Lower lobe of right lung (tissue), 2 donors: ENCODE results near the gene SHROOM2. TPM values are rescaled to one million over a fixed set of nuclear protein-coding genes. Genes with fewer than 3 reads are reported as not detected.

Source experiments
- ATAC-seq, 2 donors: fragments of 200-7000 bp; cut with Tn5 transposase; one replicate each; pipeline ENCODE4 v1.9.1; 2020 to 2022; ENCODE audit warnings: mild to moderate bottlenecking in 2 of 2, moderate library complexity in 2 of 2
- DNase-seq: peaks from one replicate; pipeline ENCODE4 v3.0.0-alpha.2; 2020
- H3K27ac ChIP-seq: fragments of 200-600 bp; one replicate; pipeline ENCODE4 v1.8.0; 2022
- H3K27me3 ChIP-seq: fragments of 200-600 bp; one replicate; pipeline ENCODE4 v1.8.0; 2022; ENCODE audit warnings: low read depth
- H3K36me3 ChIP-seq: fragments of 200-600 bp; one replicate; pipeline ENCODE4 v1.8.0; 2022; ENCODE audit warnings: mild to moderate bottlenecking
- H3K4me1 ChIP-seq: fragments of 200-600 bp; one replicate; pipeline ENCODE4 v1.8.0; 2022
- H3K4me3 ChIP-seq: fragments of 200-600 bp; one replicate; pipeline ENCODE4 v1.8.0; 2022; ENCODE audit warnings: mild to moderate bottlenecking
- H3K9me3 ChIP-seq: fragments of 200-600 bp; one replicate; pipeline ENCODE4 v1.8.0; 2022
- intact Hi-C: fragments of 100-400 bp; cut with DNase I; formaldehyde crosslinking; loops from one replicate; pipeline ENCODE4 v1.11.0; 2022
- total RNA-seq: library from RNA; stranded (reverse); fragmentation: NEBNext Ultra II Directional; extraction: Animal tissue kit (Norgen Biotek cat#: 25700); gene quantifications from one replicate; pipeline ENCODE4 v1.2.1, GENCODE V29; 2021
- TF ChIP-seq, protein P1 (sequence below): fragments of 200-600 bp; IDR thresholded peaks from one replicate; pipeline ENCODE4 v1.8.0; 2022; ENCODE audit warnings: antibody characterized with exemption, mild to moderate bottlenecking
- donor health status: DM: no; HTN: yes; CAD: no; lungs with severe emphysema.

The SHROOM2 gene
- total RNA-seq, 1 donor from 2014 or later = 9.3 TPM

DNA sequence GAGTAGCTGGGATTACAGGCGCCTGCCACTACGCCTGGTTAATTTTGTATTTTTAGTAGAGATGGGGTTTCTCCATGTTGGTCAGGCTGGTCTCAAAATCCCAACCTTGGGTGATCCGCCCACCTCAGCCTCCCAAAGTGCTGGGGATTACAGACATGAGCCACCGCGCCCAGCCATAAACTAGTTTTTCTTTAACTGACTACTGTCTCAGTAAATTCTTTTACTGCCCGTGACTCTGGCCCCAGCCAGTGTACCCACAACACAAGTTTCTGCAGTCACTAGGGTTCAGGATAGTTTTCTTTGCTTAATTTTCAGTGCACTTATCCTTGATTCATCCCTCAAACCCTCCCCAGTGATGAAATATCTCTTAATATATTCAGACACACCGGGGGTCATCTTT, 8.3 kb downstream of the SHROOM2 start:
- Histone ChIP-seq H3K4me1 (no peaks in the 10 kb centered on the region), H3K27me3 (no peaks in the 10 kb centered on the region), H3K36me3 (no peaks in the 10 kb centered on the region), H3K27ac (no peak overlapping the region), H3K4me3 (no peak overlapping the region), H3K9me3 (no peaks in the 10 kb centered on the region)
- DNase-seq = no peak
- intact Hi-C loops = no loop called here
- ATAC-seq = no peak
- TF ChIP-seq, protein P1, sequence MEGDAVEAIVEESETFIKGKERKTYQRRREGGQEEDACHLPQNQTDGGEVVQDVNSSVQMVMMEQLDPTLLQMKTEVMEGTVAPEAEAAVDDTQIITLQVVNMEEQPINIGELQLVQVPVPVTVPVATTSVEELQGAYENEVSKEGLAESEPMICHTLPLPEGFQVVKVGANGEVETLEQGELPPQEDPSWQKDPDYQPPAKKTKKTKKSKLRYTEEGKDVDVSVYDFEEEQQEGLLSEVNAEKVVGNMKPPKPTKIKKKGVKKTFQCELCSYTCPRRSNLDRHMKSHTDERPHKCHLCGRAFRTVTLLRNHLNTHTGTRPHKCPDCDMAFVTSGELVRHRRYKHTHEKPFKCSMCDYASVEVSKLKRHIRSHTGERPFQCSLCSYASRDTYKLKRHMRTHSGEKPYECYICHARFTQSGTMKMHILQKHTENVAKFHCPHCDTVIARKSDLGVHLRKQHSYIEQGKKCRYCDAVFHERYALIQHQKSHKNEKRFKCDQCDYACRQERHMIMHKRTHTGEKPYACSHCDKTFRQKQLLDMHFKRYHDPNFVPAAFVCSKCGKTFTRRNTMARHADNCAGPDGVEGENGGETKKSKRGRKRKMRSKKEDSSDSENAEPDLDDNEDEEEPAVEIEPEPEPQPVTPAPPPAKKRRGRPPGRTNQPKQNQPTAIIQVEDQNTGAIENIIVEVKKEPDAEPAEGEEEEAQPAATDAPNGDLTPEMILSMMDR = no peak

DNA sequence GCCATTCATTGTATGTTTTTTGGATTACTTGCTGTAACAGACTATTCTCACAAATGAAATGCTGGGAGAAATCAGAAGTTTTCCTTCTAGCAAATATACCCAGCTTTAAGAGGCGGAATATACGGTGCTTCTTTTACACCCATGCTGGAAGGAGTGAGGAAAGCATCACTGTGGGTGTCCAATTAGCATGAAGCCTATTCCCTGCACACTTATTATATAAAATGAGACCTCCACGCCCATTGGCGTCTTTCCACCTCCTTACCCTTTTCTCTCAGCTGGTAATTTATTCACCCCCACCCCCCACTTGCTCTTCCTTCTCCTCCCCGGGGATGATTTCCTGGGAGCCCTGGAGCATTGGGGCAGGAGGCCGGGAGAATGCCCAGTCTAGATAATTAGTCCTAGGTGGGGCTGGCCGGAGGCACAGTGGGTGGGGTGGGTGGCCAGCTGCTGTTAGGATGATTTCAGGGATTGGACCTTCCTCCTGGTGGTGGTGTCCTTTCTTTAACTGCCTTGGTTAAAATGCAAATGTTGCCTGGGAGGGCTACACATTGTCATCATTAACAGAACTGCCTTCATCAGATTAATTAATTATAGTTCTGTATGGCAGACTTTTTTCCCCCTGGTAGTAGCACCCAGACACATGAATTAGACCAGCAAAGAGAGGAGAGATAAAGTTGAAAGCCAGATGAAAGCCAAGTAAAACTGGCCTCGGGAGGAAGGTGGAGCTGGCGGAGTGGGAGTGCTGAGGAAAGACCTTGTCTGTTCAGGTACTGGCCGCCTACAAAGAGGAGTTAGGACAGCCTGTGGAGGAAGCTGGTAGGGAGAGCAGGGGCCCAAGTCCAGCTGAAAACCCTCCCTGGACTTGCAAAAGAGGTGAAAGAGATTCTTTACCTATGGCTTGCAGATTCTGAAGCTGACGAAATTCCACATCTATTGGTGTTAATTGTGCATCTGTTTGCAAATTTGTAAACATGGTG, 11.4 kb downstream of the SHROOM2 start:
- no peak for ATAC-seq
- H3K9me3 ChIP-seq = no peaks in the 10 kb centered on the region
- TF ChIP-seq, protein P1 = no peak
- intact Hi-C loops = no loop called here
- no peak overlapping the region for H3K27ac ChIP-seq
- H3K4me3 ChIP-seq = no peak overlapping the region
- H3K4me1 ChIP-seq = no peaks in the 10 kb centered on the region
- no peak for DNase-seq
- no peaks in the 10 kb centered on the region for H3K36me3 ChIP-seq
- no peaks in the 10 kb centered on the region for H3K27me3 ChIP-seq

DNA sequence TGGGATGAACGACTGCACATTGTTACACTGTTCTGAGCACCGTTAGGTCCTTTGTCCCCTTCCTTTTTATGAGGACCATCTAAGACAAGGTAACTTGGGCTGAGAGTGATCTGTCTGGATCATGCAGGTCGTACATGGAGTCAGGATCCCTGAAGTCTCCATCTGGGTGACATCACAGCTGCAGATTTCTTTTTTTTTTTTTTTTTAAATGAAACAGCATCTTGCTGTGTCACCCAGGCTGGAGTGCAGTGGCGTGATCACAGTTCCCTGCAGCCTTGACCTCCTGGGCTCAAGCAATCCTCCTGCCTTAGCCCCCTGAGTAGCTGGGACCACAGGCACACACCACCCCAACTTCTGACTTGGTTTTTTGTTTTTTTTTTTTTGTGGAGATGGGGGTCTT, 16.5 kb downstream of the SHROOM2 start:
- DNase-seq (no peak), ATAC-seq (no peak)
- H3K9me3 ChIP-seq = no peaks in the 10 kb centered on the region
- no peak overlapping the region for H3K27ac ChIP-seq
- no peaks in the 10 kb centered on the region for H3K27me3 ChIP-seq
- TF ChIP-seq, protein P1 = no peak
- intact Hi-C loops = no loop called here
- H3K4me3 ChIP-seq = no peak overlapping the region
- H3K4me1 ChIP-seq = no peaks in the 10 kb centered on the region
- no peaks in the 10 kb centered on the region for H3K36me3 ChIP-seq

DNA sequence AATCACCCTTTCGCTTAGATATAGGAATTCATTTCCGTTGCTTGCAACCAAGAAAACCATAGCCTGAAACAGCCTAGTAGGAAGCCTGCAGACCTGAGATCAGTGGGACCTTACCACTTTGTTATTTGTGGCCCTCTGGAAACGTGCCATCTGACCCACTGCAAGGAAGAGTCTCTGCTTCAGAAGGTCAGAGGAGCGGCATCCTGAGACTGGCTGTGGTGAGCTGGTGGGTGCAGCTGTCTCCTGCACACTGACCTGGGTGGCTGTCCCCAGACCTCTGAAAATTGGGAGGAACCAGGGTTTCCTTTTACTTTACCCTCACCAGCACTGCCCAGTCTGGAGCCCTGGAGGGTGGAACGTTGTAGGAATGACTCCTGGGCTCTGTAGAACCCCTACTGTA, 18.2 kb downstream of the SHROOM2 start:
- intact Hi-C loops = no loop called here
- no peak overlapping the region for H3K4me3 ChIP-seq
- TF ChIP-seq, protein P1 = no peak
- ATAC-seq (no peak), DNase-seq (no peak)
- no peaks in the 10 kb centered on the region for H3K9me3 ChIP-seq
- H3K27me3 ChIP-seq = no peaks in the 10 kb centered on the region
- H3K27ac ChIP-seq = no peak overlapping the region
- H3K36me3 ChIP-seq = no peaks in the 10 kb centered on the region
- H3K4me1 ChIP-seq = no peaks in the 10 kb centered on the region

DNA sequence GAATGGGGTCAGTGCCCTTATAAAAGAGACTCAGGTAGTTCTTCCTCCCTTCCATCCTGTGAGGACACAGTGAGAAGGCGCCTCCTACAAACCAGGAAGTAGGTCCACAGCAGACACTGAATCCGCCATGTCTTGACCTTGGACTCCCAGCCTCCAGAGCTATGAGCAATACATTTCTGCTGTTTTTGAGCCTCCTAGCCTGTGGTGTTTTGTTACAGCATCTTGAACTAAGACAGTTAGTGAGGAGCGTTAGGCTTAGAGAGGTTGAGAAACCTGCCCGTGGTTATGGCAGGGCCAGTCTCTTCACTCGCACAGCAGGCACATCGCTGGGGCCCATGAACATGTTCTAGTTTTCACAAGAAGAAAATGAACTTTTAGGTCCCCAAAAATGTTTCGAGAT, 19.7 kb downstream of the SHROOM2 start:
- Histone ChIP-seq H3K27me3 (no peaks in the 10 kb centered on the region), H3K9me3 (no peaks in the 10 kb centered on the region), H3K4me1 (no peaks in the 10 kb centered on the region), H3K4me3 (no peak overlapping the region), H3K27ac (no peak overlapping the region), H3K36me3 (no peaks in the 10 kb centered on the region)
- TF ChIP-seq, protein P1 = no peak
- DNase-seq (no peak), ATAC-seq (no peak)
- intact Hi-C loops = no loop called here
